ENCODE measurements around the gene MRPL4. TPM values are rescaled to one million over a fixed set of nuclear protein-coding genes. Genes with fewer than 3 reads are reported as not detected.

MRPL4 gene
- total RNA-seq, 1 experiment from 2014 or later = 112 TPM

GRCh38 chr19:10217085-10217484 is 34.9 kb upstream of the MRPL4 start:
- ChIA-PET CTCF (no interaction called here), POLR2A (ENCODE audit: low non-redundant PET) (no interaction called here)
- Histone ChIP-seq H3K4me3 (ENCODE audit: low read depth, low read length, poor library complexity, severe bottlenecking) (no peak overlapping the region), H3K4me1 (ENCODE audit: insufficient read depth, low read length, poor library complexity, severe bottlenecking) (no peaks in the 10 kb centered on the region), H3K27me3 (replicated peaks; ENCODE audit: insufficient read depth, low read depth, low read length, poor library complexity) (no peaks in the 10 kb centered on the region), H3K27ac (ENCODE audit: low read depth, low read length, poor library complexity, severe bottlenecking) (no peak overlapping the region), H3K36me3 (ENCODE audit: insufficient read depth, low read length, poor library complexity, severe bottlenecking) (no peaks in the 10 kb centered on the region), H3K9me3 (ENCODE audit: low read depth, low read length, poor library complexity, severe bottlenecking) (no peaks in the 10 kb centered on the region)
- TF ChIP-seq, protein P1, sequence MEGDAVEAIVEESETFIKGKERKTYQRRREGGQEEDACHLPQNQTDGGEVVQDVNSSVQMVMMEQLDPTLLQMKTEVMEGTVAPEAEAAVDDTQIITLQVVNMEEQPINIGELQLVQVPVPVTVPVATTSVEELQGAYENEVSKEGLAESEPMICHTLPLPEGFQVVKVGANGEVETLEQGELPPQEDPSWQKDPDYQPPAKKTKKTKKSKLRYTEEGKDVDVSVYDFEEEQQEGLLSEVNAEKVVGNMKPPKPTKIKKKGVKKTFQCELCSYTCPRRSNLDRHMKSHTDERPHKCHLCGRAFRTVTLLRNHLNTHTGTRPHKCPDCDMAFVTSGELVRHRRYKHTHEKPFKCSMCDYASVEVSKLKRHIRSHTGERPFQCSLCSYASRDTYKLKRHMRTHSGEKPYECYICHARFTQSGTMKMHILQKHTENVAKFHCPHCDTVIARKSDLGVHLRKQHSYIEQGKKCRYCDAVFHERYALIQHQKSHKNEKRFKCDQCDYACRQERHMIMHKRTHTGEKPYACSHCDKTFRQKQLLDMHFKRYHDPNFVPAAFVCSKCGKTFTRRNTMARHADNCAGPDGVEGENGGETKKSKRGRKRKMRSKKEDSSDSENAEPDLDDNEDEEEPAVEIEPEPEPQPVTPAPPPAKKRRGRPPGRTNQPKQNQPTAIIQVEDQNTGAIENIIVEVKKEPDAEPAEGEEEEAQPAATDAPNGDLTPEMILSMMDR (conservative IDR thresholded peaks at IDR 0.05; ENCODE audit: low read depth, low read length) = no peak
- no peak for TF ChIP-seq EZH2 (IDR thresholded peaks at IDR 0.05; ENCODE audit: borderline replicate concordance, low read depth, low read length, poor library complexity, severe bottlenecking)
- no TSS peak for BruUV-seq (replicated peaks)
- DNase-seq (ENCODE audit: low spot score) = no peak
- intact Hi-C loops (cut with micrococcal nuclease; ENCODE audit: unreplicated experiment) = no loop called here

GRCh38 chr19:10219678-10220077 is 32.3 kb upstream of the MRPL4 start:
- no TSS peak for BruUV-seq (replicated peaks)
- H3K27me3 ChIP-seq (replicated peaks; ENCODE audit: insufficient read depth, low read depth, low read length, poor library complexity) = no peaks in the 10 kb centered on the region
- H3K36me3 ChIP-seq (ENCODE audit: insufficient read depth, low read length, poor library complexity, severe bottlenecking) = no peaks in the 10 kb centered on the region
- no peaks in the 10 kb centered on the region for H3K4me1 ChIP-seq (ENCODE audit: insufficient read depth, low read length, poor library complexity, severe bottlenecking)
- no peak overlapping the region for H3K4me3 ChIP-seq (ENCODE audit: low read depth, low read length, poor library complexity, severe bottlenecking)
- intact Hi-C loops (cut with micrococcal nuclease; ENCODE audit: unreplicated experiment) = no loop called here
- peak; percentile 22 for DNase-seq (ENCODE audit: low spot score)
- TF ChIP-seq, protein P1 (conservative IDR thresholded peaks at IDR 0.05; ENCODE audit: low read depth, low read length) = peak; percentile 33; the same call in 1 of the 2 replicates
- no peak for TF ChIP-seq EZH2 (IDR thresholded peaks at IDR 0.05; ENCODE audit: borderline replicate concordance, low read depth, low read length, poor library complexity, severe bottlenecking)
- ChIA-PET CTCF (interaction anchor here (0.5 to 0.6 kb wide), 2 partner anchors 60 to 177 kb away, joined by 3 to 4 read pairs; no protein-coding TSS in a partner anchor), POLR2A (ENCODE audit: low non-redundant PET) (no interaction called here)
- no peaks in the 10 kb centered on the region for H3K9me3 ChIP-seq (ENCODE audit: low read depth, low read length, poor library complexity, severe bottlenecking)
- no peak overlapping the region for H3K27ac ChIP-seq (ENCODE audit: low read depth, low read length, poor library complexity, severe bottlenecking)

GRCh38 chr19:10220695-10221094 is 31.3 kb upstream of the MRPL4 start:
- Histone ChIP-seq H3K4me3 (ENCODE audit: low read depth, low read length, poor library complexity, severe bottlenecking) (no peak overlapping the region), H3K36me3 (ENCODE audit: insufficient read depth, low read length, poor library complexity, severe bottlenecking) (no peaks in the 10 kb centered on the region), H3K9me3 (ENCODE audit: low read depth, low read length, poor library complexity, severe bottlenecking) (no peaks in the 10 kb centered on the region), H3K27me3 (replicated peaks; ENCODE audit: insufficient read depth, low read depth, low read length, poor library complexity) (no peaks in the 10 kb centered on the region), H3K4me1 (ENCODE audit: insufficient read depth, low read length, poor library complexity, severe bottlenecking) (no peaks in the 10 kb centered on the region), H3K27ac (ENCODE audit: low read depth, low read length, poor library complexity, severe bottlenecking) (no peak overlapping the region)
- CTCF ChIA-PET = interaction anchor here (0.5 kb wide), 1 partner anchor 8 kb away, joined by 4 read pairs; no protein-coding TSS in a partner anchor
- no peak for DNase-seq (ENCODE audit: low spot score)
- intact Hi-C loops (cut with micrococcal nuclease; ENCODE audit: unreplicated experiment) = no loop called here
- POLR2A ChIA-PET (ENCODE audit: low non-redundant PET) = no interaction called here
- BruUV-seq (replicated peaks) = no TSS peak
- TF ChIP-seq, protein P1 (conservative IDR thresholded peaks at IDR 0.05; ENCODE audit: low read depth, low read length) = no peak

Data from A673 (cell line).